GM12875 (cell line): ENCODE results near the gene VAV3.

Experiments
- H3K4me3 ChIP-seq: one replicate; pipeline ENCODE4 v1.5.1; 2011; ENCODE audit warnings: low read depth, low read length, control low read depth
- TF ChIP-seq, protein P1 (sequence below): IDR thresholded peaks from 2 replicates; pipeline ENCODE4 v1.5.1; 2011; ENCODE audit warnings: low read depth, mild to moderate bottlenecking, control low read depth, inconsistent platforms, low read length, moderate library complexity, borderline replicate concordance; ENCODE audit not compliant: insufficient read depth

The VAV3 gene

DNA sequence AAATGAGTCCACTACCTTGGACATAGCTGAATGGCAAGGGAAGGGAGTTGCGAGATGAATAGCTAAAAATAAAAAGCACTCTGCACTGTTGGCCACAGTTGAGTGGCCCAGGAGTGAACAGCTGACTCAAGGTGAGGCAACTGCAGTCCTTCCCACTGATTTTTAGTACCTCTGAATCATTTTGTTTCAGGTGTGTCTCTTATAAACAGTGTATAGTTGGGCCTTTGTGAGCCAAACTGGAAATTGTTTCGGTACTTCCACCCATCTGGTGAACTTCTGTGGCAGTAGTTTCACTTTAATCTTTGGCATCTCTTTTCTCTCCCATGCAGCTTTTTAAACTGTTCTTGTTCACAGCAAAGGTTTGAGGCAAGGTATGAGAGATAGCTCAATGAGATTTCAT is 122.7 kb downstream of the VAV3 start:
- TF ChIP-seq, protein P1, sequence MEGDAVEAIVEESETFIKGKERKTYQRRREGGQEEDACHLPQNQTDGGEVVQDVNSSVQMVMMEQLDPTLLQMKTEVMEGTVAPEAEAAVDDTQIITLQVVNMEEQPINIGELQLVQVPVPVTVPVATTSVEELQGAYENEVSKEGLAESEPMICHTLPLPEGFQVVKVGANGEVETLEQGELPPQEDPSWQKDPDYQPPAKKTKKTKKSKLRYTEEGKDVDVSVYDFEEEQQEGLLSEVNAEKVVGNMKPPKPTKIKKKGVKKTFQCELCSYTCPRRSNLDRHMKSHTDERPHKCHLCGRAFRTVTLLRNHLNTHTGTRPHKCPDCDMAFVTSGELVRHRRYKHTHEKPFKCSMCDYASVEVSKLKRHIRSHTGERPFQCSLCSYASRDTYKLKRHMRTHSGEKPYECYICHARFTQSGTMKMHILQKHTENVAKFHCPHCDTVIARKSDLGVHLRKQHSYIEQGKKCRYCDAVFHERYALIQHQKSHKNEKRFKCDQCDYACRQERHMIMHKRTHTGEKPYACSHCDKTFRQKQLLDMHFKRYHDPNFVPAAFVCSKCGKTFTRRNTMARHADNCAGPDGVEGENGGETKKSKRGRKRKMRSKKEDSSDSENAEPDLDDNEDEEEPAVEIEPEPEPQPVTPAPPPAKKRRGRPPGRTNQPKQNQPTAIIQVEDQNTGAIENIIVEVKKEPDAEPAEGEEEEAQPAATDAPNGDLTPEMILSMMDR, result no peak
- H3K4me3 ChIP-seq, result no peak overlapping the region

DNA sequence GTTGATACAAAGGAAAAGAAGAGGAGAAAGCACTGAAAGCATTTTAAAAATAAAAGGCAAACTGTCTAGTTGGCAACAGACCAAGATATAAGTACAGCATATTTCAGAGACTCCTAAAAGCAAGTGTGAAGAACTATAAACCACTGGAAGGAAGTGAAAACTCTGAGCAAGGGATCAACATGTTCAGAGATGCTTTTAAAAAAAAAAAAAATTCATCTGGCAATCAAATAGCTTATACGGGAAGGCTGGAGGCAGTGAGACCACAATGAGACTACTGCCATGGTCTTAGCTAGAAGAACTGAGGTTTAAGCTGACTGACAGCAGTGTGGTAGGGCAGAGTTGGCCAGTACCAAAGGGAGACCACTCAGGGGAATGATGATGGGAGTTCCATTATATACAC is 124.3 kb downstream of the VAV3 start:
- TF ChIP-seq, protein P1, result no peak
- no peak overlapping the region for H3K4me3 ChIP-seq

DNA sequence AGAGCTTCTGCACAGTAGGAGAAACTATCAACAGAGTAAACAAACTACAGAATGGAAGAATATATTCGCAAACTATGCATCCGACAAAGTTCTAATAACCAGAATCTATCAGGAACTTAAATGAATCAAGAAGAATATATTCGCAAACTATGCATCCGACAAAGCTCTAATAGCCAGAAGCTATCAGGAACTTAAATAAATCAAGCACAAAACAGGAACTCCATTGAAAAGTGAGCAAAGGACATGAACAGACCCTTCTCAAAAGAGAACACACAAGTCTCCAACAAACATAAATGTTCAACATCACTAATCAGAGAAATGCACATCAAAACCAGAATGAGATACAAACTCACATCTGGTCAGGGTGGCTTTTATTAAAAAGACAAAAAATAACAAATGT is 126.9 kb downstream of the VAV3 start:
- TF ChIP-seq, protein P1, result no peak
- H3K4me3 ChIP-seq, result no peak overlapping the region

DNA sequence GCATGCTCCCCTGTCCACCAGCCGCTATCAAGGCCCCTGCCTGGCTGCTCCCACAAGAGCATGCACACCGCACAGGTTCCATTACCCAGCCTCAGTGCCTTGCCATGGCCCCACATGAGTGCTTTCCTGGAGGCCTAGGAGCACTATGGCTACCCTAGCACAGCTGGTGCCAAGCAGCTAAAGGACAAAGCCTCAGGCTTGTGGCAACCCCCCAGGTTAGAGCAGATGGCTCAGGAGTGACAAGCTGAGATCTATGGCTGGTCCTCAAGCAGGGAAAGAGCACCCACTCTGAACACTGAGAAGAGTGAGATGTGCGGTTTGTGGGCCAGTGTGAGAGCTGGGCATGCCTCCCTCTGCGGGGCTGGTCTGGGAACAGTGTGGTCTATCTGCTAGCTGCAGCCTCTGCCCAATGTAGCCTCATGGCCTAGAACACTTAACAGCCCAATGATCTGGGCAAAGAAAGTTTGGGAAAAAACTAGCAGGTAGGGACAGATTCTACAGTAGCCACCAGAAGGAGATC is 129.8 kb downstream of the VAV3 start:
- H3K4me3 ChIP-seq, result no peak overlapping the region
- TF ChIP-seq, protein P1, result no peak

DNA sequence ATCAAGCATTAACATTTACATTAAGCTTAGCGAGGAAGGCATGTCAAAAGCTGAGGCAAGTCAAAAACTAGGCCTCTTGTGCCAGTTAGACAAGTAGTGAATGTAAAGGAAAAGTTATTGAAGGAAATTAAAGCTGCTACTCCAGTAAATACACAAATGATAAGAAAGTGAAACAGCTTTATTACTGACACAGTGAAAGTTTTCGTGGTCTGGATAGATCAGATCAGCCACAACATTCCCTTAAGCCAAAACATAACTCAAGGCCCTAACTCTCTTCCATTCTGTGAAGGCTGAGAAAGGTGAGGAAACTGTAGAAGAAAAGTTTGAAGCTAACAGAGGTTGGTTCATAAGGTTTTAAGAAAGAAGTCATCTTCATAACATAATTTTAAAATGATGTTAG is 131.9 kb downstream of the VAV3 start:
- TF ChIP-seq, protein P1, result no peak
- H3K4me3 ChIP-seq, result no peak overlapping the region

DNA sequence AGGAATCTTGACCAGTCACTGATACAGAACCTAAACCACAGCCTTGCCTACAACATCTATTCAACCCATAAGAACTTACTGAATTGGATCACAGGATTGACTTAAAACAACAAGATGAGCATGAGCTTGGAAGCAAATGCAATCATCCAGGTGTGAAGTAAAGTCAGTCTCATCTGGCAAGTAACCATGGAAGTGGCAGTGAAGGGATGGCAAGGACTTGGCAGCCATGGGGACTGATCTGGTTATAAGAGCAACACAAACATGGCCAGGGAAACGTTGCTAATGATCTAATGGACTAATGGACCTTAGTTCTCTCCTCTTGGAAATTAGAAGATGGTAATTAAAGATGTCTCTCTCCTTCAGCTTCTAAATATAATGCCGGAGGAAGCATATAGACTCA is 133.1 kb downstream of the VAV3 start:
- H3K4me3 ChIP-seq, result no peak overlapping the region
- TF ChIP-seq, protein P1, result no peak

DNA sequence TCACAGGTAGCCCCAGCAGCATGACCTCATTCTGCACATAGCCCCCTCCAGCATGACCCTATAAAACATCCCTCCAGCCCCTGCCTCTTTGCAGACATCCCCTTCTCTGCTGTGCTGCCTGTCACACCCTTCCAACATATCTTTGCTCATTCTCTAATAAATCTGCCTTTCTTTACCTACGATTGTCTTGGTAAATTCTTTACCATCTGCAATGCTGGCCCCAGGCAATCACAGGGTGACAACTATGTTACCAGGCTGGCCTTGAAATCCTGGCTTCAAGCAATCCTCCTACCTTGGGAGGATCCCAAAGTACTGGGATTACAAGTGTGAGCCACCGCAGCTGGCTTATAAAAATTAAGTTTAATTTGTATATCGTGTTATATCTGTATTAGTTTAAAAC is 134.5 kb downstream of the VAV3 start:
- no peak overlapping the region for H3K4me3 ChIP-seq
- TF ChIP-seq, protein P1, result no peak
